Testis (tissue), 3 donors: ENCODE results near the gene EXOSC1. TPM values are rescaled to one million over a fixed set of nuclear protein-coding genes. Genes with fewer than 3 reads are reported as not detected.

ENCODE experiments used
- DNase-seq: peaks from one replicate; pipeline ENCODE4 v3.0.0-alpha.2; 2019
- H3K27ac ChIP-seq, 2 donors: fragments of 200-600 bp; sonication (generic); one replicate each; pipeline ENCODE4 v1.5.1; 2019
- H3K27me3 ChIP-seq: fragments of 200-600 bp; sonication (generic); one replicate; pipeline ENCODE4 v1.5.1; 2019
- H3K36me3 ChIP-seq: fragments of 200-600 bp; sonication (generic); one replicate; pipeline ENCODE4 v1.5.1; 2017; ENCODE audit warnings: low read depth; ENCODE audit errors: missing control alignments
- H3K4me1 ChIP-seq: fragments of 200-600 bp; sonication (generic); one replicate; pipeline ENCODE4 v1.5.1; 2019
- H3K4me3 ChIP-seq, 2 donors: fragments of 200-600 bp; sonication (generic); one replicate each; pipeline ENCODE4 v1.5.1; 2017 to 2019
- H3K9me3 ChIP-seq: fragments of 200-600 bp; sonication (generic); one replicate; pipeline ENCODE4 v1.5.1; 2017
- CTCF ChIP-seq, 3 experiments: fragments of 450-650 bp in 2 of 3; fragments of 200-600 bp in 1 of 3; sonication (generic) in 1 of 3; IDR thresholded peaks; one replicate each; pipeline ENCODE4 v1.5.1; 2016 to 2019; ENCODE audit warnings: antibody characterized with exemption in 3 of 3, mild to moderate bottlenecking in 2 of 3, moderate library complexity in 1 of 3
- POLR2A ChIP-seq: fragments of 450-650 bp; IDR thresholded peaks from one replicate; pipeline ENCODE4 v1.6.1; 2017; ENCODE audit warnings: antibody characterized with exemption, mild to moderate bottlenecking, moderate library complexity
- WGBS, 2 donors: methylation state at CpG; one replicate each; pipeline ENCODE4 v1.1.5; 2018; 5-methylcytosine and 5-hydroxymethylcytosine counted together
- intact Hi-C: fragments of 100-400 bp; cut with DNase I; formaldehyde crosslinking; loops from one replicate; pipeline ENCODE4 v1.15.1; 2023; ENCODE audit warnings: low total_unique reads
- polyA plus RNA-seq: library from polyadenylated mRNA; stranded (reverse); fragments of 350-450 nt; fragmentation: Illumina TruSeq; extraction: RNeasy Lipid Tissue Mini Kit (QIAGEN cat#74804); gene quantifications from one replicate; pipeline ENCODE4 v1.2.3, GENCODE V29; 2014; ENCODE audit warnings: low read depth, low replicate concordance; ENCODE audit not compliant: insufficient read depth
- total RNA-seq, 2 donors: library from RNA; depleted of rRNA; stranded (reverse); fragments of >200 nt; gene quantifications; one replicate each; pipeline ENCODE4 v1.2.3, GENCODE V29; 2016

EXOSC1 gene
- total and polyA plus RNA-seq, 3 donors from 2014 or later = 24.5 to 31.4 (median 27.9) TPM

DNA sequence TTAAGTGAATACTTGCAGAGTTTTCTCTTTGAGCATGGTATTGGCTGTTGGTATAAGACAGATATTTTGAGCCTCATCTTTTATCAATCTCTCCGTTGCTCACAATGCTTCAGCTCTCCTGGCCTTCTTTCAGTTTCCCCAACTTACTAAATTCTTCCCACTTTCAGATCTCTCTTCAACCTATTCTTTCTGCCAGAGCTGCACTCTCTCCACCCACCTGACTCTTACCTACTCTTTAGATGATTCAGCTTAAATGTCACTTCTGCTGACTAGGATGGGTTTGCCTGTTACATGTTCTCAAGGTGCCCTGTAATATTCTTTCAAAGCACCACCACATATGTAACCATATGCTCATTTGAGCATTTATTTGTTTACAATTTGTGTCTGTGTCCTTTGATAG is 1.6 kb downstream of the EXOSC1 start:
- H3K36me3 ChIP-seq = no peaks in the 10 kb centered on the region
- no peaks in the 10 kb centered on the region for H3K27me3 ChIP-seq
- intact Hi-C loops = no loop called here
- peaks cover 15% of the 10 kb centered on the region for H3K4me1 ChIP-seq
- no peak overlapping the region for H3K27ac ChIP-seq
- no peak overlapping the region for H3K4me3 ChIP-seq
- no peak for DNase-seq
- H3K9me3 ChIP-seq = no peaks in the 10 kb centered on the region
- WGBS, 2 donors = 58 to 81% methylated on average over 1 of the region's 1 CpG
- TF ChIP-seq CTCF (IDR thresholded peaks at IDR 0.05) (no peak), POLR2A (no peak)

DNA sequence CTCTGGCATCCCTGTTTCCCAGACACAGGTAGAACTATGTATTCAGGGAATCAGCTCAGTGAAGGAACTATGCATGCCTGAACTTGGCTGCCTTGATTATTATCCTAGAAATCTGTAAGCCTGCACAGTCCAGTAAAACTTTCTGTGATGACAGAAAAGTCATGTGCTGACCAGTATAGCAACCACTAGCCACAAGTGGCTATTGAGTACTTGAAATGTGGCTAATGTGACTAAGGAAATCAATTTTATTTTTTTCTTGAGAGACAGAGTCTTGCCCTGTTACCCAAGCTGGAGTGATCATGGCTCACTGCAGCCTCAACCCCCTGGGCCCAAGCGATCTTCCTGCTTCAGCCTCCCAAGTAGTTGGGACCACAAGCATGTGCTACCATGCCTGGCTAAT is 3.5 kb downstream of the EXOSC1 start:
- 94 to 100% methylated on average over 1 of the region's 1 CpG for WGBS, 2 donors
- DNase-seq = no peak
- Histone ChIP-seq H3K9me3 (no peaks in the 10 kb centered on the region), H3K4me3 (no peak overlapping the region), H3K27ac (no peak overlapping the region), H3K4me1 (peaks cover 4% of the 10 kb centered on the region), H3K36me3 (no peaks in the 10 kb centered on the region), H3K27me3 (no peaks in the 10 kb centered on the region)
- intact Hi-C loops = no loop called here
- TF ChIP-seq CTCF (IDR thresholded peaks at IDR 0.05) (no peak), POLR2A (no peak)

DNA sequence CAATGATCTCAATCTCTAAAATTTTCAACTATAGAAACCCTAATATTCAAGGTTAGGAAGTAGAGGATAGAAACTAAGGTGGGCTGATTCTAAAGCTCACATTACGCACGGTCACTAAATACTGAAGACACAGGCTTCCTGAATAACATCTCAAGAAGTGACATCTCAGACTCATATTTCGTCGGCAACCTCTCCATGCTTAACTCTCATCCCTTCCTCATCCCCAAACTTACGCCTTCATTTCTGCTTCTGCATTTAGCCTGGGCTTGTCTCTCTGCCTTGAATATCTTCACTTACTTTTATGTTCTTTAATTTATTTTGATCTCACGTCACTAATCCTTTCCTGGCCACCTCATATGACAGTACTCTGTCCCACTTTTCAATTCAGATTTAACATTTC is 10.6 kb downstream of the EXOSC1 start:
- 94 to 97% methylated on average over 6 of the region's 6 CpGs for WGBS, 2 donors
- Histone ChIP-seq H3K9me3 (no peaks in the 10 kb centered on the region), H3K4me3 (no peak overlapping the region), H3K27me3 (no peaks in the 10 kb centered on the region), H3K36me3 (no peaks in the 10 kb centered on the region), H3K27ac (no peak overlapping the region), H3K4me1 (no peaks in the 10 kb centered on the region)
- no peak for DNase-seq
- TF ChIP-seq CTCF (IDR thresholded peaks at IDR 0.05) = no peak
- TF ChIP-seq POLR2A = no peak
- intact Hi-C loops = no loop called here

DNA sequence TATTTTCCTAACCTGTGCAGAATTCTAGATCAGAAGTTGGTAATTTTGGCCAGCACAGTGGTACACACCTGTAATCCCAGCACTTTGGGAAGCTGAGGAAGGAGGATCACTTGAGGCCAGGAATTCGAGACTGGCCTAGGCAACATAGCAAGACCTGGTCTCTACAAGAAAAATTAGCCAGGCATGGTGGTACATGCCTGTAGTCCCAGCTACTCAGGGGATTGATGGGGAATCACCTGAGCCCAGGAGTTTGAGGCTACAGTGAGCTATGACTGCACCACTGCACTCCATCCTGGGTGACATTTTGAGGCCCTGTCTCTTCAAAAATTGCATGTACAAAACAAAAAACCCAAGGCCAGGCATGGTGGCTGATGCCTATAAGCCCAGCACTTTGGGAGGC is 11.2 kb downstream of the EXOSC1 start:
- no peaks in the 10 kb centered on the region for H3K9me3 ChIP-seq
- DNase-seq = no peak
- H3K27ac ChIP-seq = no peak overlapping the region
- H3K4me1 ChIP-seq = no peaks in the 10 kb centered on the region
- no peak overlapping the region for H3K4me3 ChIP-seq
- no peak for TF ChIP-seq POLR2A
- no peak for TF ChIP-seq CTCF (IDR thresholded peaks at IDR 0.05)
- no peaks in the 10 kb centered on the region for H3K36me3 ChIP-seq
- no peaks in the 10 kb centered on the region for H3K27me3 ChIP-seq
- WGBS, 2 donors = 80 to 92% methylated on average over 1 of the region's 1 CpG
- intact Hi-C loops = no loop called here

DNA sequence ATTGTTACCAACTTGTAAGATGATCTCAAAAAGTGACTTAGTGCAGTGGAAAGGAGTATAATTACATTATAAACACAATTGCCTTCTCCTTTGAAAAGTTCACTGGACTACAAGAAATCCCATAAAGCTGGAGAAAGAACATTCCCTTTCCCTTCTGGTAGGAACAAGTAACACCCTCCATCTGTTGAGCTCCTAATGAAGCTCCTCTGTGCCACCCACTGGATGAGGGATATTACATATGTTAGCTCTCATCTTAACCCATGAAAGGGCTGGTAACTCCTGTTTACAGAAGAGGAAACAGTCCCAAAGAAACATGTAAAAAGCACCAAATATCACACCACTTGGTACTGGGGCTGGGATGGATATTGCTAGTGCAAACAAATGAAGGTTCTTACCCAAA is 11.8 kb downstream of the EXOSC1 start:
- Histone ChIP-seq H3K36me3 (no peaks in the 10 kb centered on the region), H3K27ac (no peak overlapping the region), H3K4me1 (no peaks in the 10 kb centered on the region), H3K4me3 (no peak overlapping the region), H3K27me3 (no peaks in the 10 kb centered on the region), H3K9me3 (no peaks in the 10 kb centered on the region)
- intact Hi-C loops = no loop called here
- TF ChIP-seq CTCF (IDR thresholded peaks at IDR 0.05) (no peak), POLR2A (no peak)
- no peak for DNase-seq
